GM18951 (cell line): ENCODE results near the gene GCNT4.
"Not testable (repeated sequence)": the region's sequence is repeated elsewhere in the genome, so short reads cannot be mapped to it uniquely, and the experiment has no call there.

Experiments used
- POLR2A ChIP-seq: IDR thresholded peaks from 4 replicates; pipeline ENCODE4 v1.6.1; 2011; ENCODE audit warnings: mild to moderate bottlenecking; ENCODE audit not compliant: insufficient read length, insufficient read depth; ENCODE audit errors: extremely low read depth
- in situ Hi-C: fragments of 300-500 bp; cut with MboI; formaldehyde crosslinking; loops from one replicate; pipeline ENCODE4 v1.12.0; 2022; ENCODE audit warnings: low sequenced_read_pairs, mixed read lengths, inconsistent platforms; ENCODE audit not compliant: unreplicated experiment

GCNT4 gene, protein sequence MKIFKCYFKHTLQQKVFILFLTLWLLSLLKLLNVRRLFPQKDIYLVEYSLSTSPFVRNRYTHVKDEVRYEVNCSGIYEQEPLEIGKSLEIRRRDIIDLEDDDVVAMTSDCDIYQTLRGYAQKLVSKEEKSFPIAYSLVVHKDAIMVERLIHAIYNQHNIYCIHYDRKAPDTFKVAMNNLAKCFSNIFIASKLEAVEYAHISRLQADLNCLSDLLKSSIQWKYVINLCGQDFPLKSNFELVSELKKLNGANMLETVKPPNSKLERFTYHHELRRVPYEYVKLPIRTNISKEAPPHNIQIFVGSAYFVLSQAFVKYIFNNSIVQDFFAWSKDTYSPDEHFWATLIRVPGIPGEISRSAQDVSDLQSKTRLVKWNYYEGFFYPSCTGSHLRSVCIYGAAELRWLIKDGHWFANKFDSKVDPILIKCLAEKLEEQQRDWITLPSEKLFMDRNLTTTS

DNA sequence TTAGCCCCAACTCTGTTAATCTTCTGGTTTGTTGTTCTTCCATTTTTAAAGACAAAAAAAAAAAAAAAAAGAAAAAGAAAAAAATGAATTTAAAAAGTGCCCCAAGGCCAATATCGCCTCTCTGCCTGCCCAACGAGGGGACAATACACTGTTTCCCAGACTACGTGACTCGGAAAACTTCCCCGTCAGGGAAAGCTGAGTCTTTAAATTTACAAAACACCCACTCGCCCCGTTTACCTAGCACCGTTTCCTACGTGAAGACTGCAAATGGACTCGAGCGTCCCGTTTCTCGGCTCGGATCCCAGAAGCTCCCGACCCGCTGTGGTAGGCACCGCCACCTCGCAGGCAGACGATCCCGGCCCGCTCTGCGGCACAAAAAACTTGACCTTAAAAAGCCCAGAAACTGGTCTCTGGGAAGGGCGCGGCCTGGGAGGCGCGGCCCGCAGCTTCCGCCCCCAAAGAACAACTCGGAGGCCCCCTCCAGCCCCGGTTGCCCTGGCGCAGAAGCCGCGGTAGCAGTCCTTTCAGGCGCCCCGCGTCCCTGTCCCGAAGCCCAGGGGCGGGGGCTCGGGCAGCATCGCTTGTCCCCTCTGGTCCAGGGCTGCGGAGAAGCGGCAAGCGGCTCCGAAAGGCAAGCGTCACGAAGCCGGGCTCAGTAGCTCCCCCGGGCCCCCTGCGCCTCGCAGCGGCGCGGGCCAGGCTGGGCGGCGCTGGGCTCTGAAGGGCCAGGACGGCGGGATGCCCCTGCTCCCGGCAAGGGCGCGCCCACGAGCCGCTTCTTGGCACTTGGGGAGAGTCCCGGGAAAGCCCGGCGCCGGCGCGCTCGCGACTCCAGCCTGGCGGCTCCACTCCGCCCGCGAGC is at the start of gene GCNT4:
TSS of gene GCNT4 (minus strand) at position 367 of the 862 bp plus-strand sequence. CDS start 22,521 bp downstream, outside the sequence.
- no peak for TF ChIP-seq POLR2A
- in situ Hi-C loops = no loop called here

DNA sequence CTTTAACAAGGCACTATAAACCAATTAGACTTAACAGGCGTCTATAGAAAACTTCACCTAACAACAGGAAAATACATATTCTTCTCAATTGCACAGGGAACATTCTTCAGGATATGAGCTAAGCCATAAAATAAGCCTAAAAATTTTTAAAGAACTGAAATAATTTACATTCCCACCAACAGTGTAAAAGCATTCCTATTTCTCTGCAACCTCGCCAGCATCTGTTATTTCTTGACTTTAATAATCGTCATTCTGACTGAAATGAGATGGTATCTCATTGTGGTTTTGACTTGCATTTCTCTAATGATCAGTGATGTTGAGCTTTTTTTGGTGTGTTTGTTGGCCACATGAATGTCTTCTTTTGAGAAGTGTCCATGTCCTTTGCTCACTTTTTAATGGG is 43.6 kb upstream of the GCNT4 start:
- in situ Hi-C loops = not testable (repeated sequence)

DNA sequence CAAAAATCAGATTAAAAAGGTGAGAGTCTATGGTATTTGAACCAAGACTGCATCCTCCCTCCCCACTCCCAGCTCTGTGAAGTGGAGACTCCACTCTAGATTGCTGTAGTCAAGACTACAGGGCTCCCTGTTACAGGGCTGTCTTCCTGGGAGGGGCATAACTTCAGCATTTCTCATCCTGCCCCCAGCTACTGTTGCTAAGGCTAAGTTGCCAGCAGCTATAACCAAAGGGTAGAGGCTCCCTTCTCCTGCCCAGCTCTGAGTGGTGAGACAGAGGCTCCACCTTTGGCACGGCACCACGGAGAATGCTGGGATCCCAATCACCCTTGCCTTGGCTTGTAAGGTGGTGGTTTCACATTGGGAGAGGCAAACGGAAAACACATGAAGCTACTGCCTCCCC is 39.2 kb upstream of the GCNT4 start:
- in situ Hi-C loops = no loop called here
- TF ChIP-seq POLR2A = no peak

DNA sequence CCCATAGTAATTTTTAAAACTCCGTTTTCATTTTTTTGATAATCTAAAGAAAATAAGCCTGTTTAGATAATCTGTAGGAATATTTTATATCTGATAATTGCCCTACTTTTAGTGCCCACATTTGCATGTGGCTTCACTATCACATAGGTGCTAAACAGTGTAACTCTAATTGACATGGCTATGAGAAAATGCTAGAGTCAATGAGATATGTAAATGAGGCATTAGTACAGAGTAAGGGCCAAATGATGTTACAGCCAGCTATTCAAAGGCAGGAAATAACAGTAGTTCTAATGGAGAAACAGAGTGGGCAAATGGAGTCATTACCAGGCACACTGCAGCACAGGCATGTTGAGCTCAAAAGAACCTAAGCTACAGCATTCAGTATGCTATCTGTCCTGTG is 37.3 kb upstream of the GCNT4 start:
- in situ Hi-C loops = no loop called here
- no peak for TF ChIP-seq POLR2A

DNA sequence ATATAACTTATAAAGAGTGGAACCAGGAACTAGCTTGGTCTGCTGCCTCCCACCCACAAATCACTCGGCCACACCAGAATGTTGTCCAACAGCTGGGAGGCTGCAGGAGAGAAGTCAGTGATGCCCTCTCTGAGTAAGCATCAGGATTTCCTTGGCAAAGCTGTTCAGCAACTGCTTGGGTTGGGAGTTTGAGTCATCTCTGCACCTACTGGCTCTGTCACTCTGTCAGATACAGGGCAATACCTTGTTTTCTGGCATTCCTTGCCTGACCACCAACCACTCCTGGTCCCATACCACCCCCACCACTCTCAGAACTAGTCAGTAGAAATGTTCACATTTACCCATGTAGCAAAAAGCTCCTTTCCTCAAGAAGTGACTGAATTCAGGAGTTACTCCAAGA is 36.8 kb upstream of the GCNT4 start:
- in situ Hi-C loops = no loop called here

DNA sequence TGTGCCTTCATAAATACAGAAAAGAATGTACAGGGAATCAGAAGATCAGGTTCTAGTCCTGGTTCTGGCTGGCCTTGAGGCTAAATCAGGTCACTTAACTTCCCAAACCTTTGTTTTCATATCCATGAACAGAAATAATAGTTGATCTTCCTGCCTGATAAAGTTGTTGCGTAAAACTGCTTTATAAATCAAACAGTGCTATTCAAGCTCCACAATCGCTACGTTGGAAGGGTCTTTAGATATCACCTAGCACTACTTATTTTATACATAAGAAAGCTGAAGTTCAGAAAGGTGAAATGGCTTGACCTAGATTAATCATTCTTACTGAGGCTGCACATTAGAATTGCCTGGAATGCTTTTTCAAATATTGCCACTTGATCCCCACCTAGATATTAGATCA is 36.3 kb upstream of the GCNT4 start:
- no peak for TF ChIP-seq POLR2A
- in situ Hi-C loops = no loop called here

More for the DNA sequence above, 36.8 kb upstream of the GCNT4 start:
- no peak for TF ChIP-seq POLR2A

DNA sequence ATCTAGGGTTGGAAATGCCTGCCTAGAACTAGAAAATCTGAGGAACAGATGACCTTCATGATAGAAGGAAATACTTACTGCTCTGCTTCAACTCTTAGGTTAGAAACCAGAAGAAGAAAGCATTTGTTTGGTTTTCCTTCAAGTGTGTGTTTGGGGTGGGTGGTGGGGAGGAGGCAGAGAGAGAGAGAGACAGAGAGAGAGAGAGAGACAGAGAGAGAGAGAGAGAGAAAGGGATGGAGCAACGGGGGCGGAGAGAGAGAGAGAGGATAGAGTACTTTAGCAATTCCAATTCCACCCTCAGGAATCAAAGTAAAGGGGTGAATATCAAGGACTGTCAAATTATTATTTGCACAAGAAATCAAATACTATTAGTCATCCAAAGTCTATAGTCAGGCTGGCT is 29.2 kb upstream of the GCNT4 start:
- in situ Hi-C loops = no loop called here

DNA sequence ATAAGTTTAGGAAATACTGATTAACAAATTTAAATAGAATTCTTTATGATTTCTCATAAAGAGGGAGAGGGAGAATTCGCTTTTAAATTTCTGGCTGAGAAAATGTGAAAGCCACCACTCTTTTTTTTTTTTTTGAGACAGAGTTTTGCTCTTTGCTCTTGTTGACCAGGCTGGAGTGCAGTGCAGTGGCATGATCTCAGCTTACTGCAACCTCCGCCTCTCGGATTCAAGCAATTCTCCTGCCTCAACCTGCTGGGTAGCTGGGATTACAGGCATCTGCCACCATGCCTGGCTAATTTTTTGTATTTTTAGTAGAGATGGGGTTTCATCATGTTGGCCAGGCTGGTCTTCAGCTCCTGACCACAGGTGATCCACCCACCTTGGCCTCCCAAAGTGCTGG is 27.0 kb upstream of the GCNT4 start:
- in situ Hi-C loops = not testable (repeated sequence)

More for the DNA sequence above, 29.2 kb upstream of the GCNT4 start:
- TF ChIP-seq POLR2A = no peak

DNA sequence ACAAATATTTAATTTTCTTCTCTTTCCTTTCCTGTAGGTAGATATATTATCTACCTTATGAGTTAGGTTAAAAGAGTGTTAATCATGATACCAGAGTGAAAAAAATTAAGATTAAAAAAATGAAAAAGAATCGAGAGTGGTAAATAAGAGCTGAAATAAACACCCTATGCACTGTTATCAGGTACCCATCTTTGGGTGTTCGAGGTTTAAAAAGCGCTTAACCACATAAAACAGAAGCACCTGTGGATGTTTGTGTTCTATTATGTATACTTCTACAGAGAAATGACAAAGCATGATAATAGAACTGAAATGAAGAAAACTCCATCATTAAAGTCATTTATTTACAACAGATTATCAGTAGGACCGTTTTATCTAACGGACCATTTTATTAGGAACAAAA is 25.7 kb upstream of the GCNT4 start:
- TF ChIP-seq POLR2A = no peak
- in situ Hi-C loops = no loop called here

DNA sequence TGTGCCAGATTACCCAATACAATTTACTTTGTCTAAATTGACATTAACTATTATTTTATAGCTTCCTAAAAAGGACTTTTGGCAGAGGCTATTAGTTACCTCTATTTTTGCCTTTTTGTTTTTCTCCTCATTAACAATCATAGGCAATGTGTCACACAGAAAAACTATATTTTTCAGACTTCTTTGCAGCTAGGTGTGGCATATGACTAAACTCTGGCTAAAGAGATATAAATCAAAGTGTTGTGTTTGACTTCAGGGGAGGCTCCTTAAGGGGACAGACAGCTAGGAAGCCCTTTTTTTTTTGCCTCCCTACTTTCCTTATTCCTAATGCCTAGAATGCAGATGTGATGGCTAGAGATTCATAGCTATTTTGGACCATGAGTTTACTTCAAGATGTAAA is 19.7 kb upstream of the GCNT4 start:
- no peak for TF ChIP-seq POLR2A
- in situ Hi-C loops = no loop called here

DNA sequence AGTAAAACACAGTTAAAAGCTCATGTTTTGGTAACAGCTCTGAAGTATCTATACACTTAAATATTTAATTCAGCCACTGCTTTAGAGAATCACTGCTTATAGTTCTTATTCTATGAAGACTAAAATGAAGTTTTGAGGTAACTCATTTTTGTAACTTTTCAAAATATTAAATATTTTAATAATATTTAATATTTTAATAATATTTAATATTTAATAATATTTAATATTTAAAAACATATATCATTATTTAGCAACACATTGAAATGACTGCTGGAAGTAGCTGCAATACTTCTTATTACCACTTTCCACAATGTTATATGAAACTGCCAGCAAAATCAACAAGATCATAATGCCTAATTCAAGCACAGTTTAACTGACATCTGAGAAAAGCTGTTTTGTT is 18.7 kb upstream of the GCNT4 start:
- TF ChIP-seq POLR2A = no peak

DNA sequence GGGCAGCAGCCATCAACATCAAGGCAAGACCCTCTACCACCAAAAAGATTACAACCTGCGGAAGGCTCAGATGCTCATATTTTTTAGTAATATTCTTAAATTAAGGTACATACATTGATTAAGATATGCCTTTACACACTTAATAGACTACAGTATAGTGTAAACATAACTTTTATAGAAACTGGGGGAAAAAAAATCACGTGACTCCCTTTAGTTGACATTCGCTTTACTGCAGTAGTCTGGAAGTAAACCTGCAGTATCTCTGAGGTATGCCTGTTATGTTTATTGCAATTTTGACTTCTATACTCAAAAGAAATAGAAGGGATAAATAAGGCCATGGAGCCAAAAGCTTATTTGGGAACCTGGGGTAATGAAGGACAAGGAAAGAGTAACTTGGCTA is 15.1 kb upstream of the GCNT4 start:
- in situ Hi-C loops = no loop called here
- no peak for TF ChIP-seq POLR2A

More for the DNA sequence above, 18.7 kb upstream of the GCNT4 start:
- in situ Hi-C loops = no loop called here

DNA sequence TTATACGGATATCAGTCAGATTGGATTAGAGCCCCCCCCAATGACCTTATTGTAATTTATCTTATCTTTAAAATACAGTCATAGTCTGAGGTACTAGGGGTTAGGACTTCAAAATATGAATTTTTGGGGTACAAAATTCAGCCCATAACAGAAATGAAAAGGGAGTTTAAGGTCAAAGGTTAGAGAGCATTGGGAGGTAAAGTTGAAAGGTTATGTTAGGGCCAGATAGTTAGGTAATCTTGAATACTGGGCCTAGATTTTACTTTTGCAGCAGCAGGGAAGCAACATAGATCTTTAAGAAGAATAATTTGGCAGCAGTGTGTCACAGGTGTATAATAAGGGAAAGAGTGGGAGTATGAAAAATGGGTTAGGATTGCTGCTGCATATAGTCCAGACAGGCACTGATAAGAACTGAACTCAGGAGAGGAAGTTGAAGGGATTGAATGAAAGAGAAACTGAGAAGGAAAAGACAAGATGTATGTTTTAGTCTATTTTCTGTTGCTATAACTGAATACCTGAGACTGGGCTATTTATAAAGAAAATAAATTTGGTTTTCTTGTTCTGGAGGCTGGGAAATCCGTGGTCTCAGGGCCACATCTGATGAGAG is 10.7 kb upstream of the GCNT4 start:
- TF ChIP-seq POLR2A = no peak
- in situ Hi-C loops = no loop called here
